NT2/D1 (cell line): ENCODE data around the gene LOXL1.
"Not testable (repeated sequence)": the region's sequence is repeated elsewhere in the genome, so short reads cannot be mapped to it uniquely, and the experiment has no call there.

ENCODE experiments used
- DNase-seq: peaks from one replicate; pipeline ENCODE4 v3.0.0-alpha.2; 2011; ENCODE audit warnings: low read depth, low spot score
- H3K27me3 ChIP-seq: 2 replicates; pipeline ENCODE4 v1.6.0; 2011; ENCODE audit warnings: mild to moderate bottlenecking; ENCODE audit not compliant: insufficient read length, insufficient read depth
- H3K36me3 ChIP-seq: 2 replicates; pipeline ENCODE4 v1.6.1; 2011; ENCODE audit warnings: mild to moderate bottlenecking, low read length, mixed read lengths; ENCODE audit not compliant: insufficient read depth, insufficient read length
- H3K4me1 ChIP-seq: 2 replicates; pipeline ENCODE4 v1.5.1; 2011; ENCODE audit not compliant: insufficient read depth, insufficient read length
- H3K4me3 ChIP-seq: 2 replicates; pipeline ENCODE4 v1.5.1; 2011; ENCODE audit warnings: low read depth; ENCODE audit not compliant: insufficient read length
- H3K9ac ChIP-seq: 2 replicates; pipeline ENCODE4 v1.6.0; 2011; ENCODE audit warnings: low read depth; ENCODE audit not compliant: insufficient read length
- H3K9me3 ChIP-seq: 2 replicates; pipeline ENCODE4 v1.5.1; 2011; ENCODE audit warnings: mild to moderate bottlenecking, low read length; ENCODE audit not compliant: insufficient read depth
- SUZ12 ChIP-seq: IDR thresholded peaks from 2 replicates; pipeline ENCODE4 v1.6.1; 2011; ENCODE audit not compliant: insufficient read length, insufficient read depth; ENCODE audit errors: extremely low read depth
- YY1 ChIP-seq: IDR thresholded peaks from 2 replicates; pipeline ENCODE4 v1.6.1; 2011; ENCODE audit not compliant: insufficient read length, insufficient read depth
- ZNF274 ChIP-seq: IDR thresholded peaks from 2 replicates; pipeline ENCODE4 v1.6.1; 2011; ENCODE audit warnings: mild to moderate bottlenecking, low read depth, low read length

LOXL1 gene

GRCh38 chr15:73959801-73960200 is 33.5 kb downstream of the LOXL1 start:
- H3K9ac ChIP-seq, result no peak overlapping the region
- peaks cover 5% of the 10 kb centered on the region for H3K4me1 ChIP-seq
- H3K4me3 ChIP-seq, result no peak overlapping the region
- H3K36me3 ChIP-seq, result no peaks in the 10 kb centered on the region
- TF ChIP-seq YY1 (no peak), SUZ12 (no peak), ZNF274 (no peak)
- no peaks in the 10 kb centered on the region for H3K27me3 ChIP-seq
- H3K9me3 ChIP-seq, result no peaks in the 10 kb centered on the region
- no peak for DNase-seq

- H3K36me3 ChIP-seq, H3K27me3 ChIP-seq, H3K4me1 ChIP-seq, H3K9ac ChIP-seq, H3K9me3 ChIP-seq, H3K4me3 ChIP-seq, DNase-seq: not testable (repeated sequence)
Observed at GRCh38 chr15:73960472-73961070, 34.3 kb downstream of the LOXL1 start.

DNA sequence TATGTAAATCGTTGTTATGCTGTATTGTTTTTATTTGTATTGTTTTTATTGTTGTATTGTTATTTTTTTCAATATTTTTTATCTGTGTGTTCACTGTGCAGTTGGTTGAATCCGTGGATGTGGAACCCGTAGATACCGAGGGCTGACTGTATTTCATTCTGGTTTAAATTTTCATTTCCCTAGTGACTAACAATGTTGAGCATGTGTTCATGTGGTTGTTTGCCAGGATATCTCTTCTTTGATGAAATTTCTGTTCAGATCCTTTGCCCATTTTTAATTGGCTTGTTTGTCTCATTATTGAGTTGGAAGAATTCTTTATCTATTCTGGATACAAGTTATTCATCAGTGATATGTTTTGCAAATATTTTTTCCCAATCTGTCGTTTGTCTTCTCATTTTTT is 36.2 kb downstream of the LOXL1 start:
- no peaks in the 10 kb centered on the region for H3K9me3 ChIP-seq

DNA sequence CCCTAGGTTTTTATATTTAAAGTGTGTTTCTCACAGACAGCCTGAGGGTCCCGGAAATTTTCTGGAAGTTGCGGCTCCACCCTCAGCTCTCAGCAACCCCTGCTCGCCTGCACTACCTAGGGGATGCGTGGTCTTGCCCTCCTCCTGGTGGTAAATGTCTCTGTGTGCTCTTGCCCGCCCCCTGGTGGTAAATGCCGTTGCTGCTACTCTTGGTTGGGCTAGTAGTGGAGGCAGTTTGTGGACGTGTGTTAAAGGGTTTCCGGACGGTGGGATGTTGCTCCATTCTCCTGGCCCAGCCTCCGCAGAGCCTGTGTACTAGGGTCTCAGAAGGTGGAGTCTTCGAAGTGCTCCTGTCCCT is 38.5 kb downstream of the LOXL1 start:
- Histone ChIP-seq H3K9me3 (no peaks in the 10 kb centered on the region), H3K36me3 (no peaks in the 10 kb centered on the region), H3K27me3 (no peaks in the 10 kb centered on the region), H3K9ac (peak overlapping the region; percentile 63), H3K4me3 (no peak overlapping the region), H3K4me1 (peaks cover 4% of the 10 kb centered on the region)
- no peak for TF ChIP-seq SUZ12
- TF ChIP-seq ZNF274, result no peak
- TF ChIP-seq YY1, result no peak
- peak; percentile 93 for DNase-seq

More for the DNA sequence above, 36.2 kb downstream of the LOXL1 start:
- H3K9ac ChIP-seq, result no peak overlapping the region
- no peak overlapping the region for H3K4me3 ChIP-seq
- no peaks in the 10 kb centered on the region for H3K27me3 ChIP-seq
- H3K4me1 ChIP-seq, result peaks cover 4% of the 10 kb centered on the region
- no peaks in the 10 kb centered on the region for H3K36me3 ChIP-seq
- no peak for DNase-seq
- no peak for TF ChIP-seq SUZ12
- no peak for TF ChIP-seq ZNF274
- TF ChIP-seq YY1, result no peak

DNA sequence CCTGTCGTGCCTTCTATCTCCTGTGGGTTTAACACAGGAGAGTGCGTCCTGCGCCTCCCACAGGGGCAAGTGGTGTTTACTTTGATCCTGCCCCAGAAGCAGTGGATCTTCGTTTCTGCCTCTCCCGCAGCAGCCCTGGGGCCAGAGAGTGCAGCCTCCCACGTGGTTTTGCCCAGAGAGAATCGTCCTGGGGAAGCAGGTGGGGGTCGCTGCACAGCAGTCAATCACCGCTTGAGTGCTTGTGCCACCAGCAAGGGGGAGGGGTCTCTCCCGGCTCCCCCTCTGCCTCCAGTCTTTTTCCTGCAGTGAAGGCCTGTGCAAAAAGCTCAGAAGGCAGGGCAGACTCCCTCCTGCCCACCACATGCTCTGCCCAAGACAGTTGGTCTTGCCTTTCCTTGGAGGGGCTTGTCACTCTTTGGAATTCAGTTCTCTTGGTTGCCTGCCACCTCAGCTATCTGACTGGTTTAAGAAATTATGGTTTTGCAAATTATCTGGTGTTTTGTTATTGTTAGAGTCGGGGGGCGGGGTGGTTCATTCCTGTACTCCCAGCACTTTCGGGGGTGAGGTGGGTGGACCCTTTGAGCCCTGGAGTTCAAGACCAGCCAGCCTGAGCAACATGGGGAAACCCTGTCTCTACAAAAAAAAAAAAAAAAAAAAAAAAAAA is 39.0 kb downstream of the LOXL1 start:
- H3K36me3 ChIP-seq, result no peaks in the 10 kb centered on the region
- no peaks in the 10 kb centered on the region for H3K9me3 ChIP-seq
- peak overlapping the region; percentile 13 for H3K4me3 ChIP-seq
- peak; percentile 39 for DNase-seq
- peak overlapping the region; percentile 66 for H3K9ac ChIP-seq
- TF ChIP-seq YY1, result no peak
- no peak for TF ChIP-seq SUZ12
- TF ChIP-seq ZNF274, result no peak
- H3K27me3 ChIP-seq, result no peaks in the 10 kb centered on the region
- peaks cover 4% of the 10 kb centered on the region for H3K4me1 ChIP-seq

DNA sequence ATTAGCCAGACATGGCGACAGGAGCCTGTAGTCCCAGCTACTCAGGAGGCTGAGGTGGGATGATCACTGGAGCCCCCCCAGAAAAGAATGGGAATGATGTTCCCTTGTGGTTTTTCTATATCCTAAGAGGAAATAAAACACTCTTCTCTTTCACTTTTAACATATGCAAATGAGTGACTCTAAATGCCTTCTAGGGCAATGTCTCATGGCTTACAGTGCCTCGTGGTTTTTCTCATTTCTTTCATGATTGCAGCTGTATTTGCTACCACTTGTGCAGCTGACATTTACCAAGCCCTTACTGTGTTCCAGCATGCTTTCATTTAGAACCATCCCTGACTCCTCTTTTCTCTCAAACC is 39.5 kb downstream of the LOXL1 start:
- DNase-seq, result no peak
- no peak for TF ChIP-seq SUZ12
- no peak for TF ChIP-seq ZNF274
- TF ChIP-seq YY1, result no peak

GRCh38 chr15:73968461-73968860 is 42.2 kb downstream of the LOXL1 start:
- Histone ChIP-seq H3K36me3 (no peaks in the 10 kb centered on the region), H3K9ac (no peak overlapping the region), H3K9me3 (no peaks in the 10 kb centered on the region), H3K4me1 (peaks cover 9% of the 10 kb centered on the region), H3K4me3 (no peak overlapping the region), H3K27me3 (peaks cover 2% of the 10 kb centered on the region)
- no peak for DNase-seq
- TF ChIP-seq SUZ12, result no peak
- TF ChIP-seq ZNF274, result no peak
- TF ChIP-seq YY1, result no peak

More for the DNA sequence above, 39.5 kb downstream of the LOXL1 start:
- H3K4me1 ChIP-seq, result peaks cover 4% of the 10 kb centered on the region
- H3K9ac ChIP-seq, result no peak overlapping the region
- no peaks in the 10 kb centered on the region for H3K36me3 ChIP-seq
- H3K9me3 ChIP-seq, result no peaks in the 10 kb centered on the region
- H3K4me3 ChIP-seq, result no peak overlapping the region
- H3K27me3 ChIP-seq, result no peaks in the 10 kb centered on the region
